Panc1 (cell line): ENCODE measurements around the gene FHIT. TPM values are rescaled to one million over a fixed set of nuclear protein-coding genes. Genes with fewer than 3 reads are reported as not detected.

Experiments used
- ATAC-seq: fragments of 200-7000 bp; cut with Tn5 transposase; 2 replicates; pipeline ENCODE4 v1.9.1; 2020; ENCODE audit warnings: mild to moderate bottlenecking, moderate library complexity
- BruUV-seq: library from RNA; stranded (reverse); fragments of 400-500 nt; replicated peaks from 2 replicates; lab custom pipeline; 2021; lab: Mats Ljungman, UMichigan
- CTCF ChIA-PET: fragments of 300-600 bp; sonication (Branson Sonifier 250); formaldehyde crosslinking; loops from one replicate; lab custom pipeline; 2022; ENCODE audit warnings: antibody characterized with exemption; lab: Charles Lee
- POLR2A ChIA-PET: fragments of 300-600 bp; sonication (Branson Sonifier 250); formaldehyde crosslinking; loops from one replicate; lab custom pipeline; 2022; ENCODE audit warnings: antibody characterized with exemption; lab: Charles Lee
- DNase-seq: peaks from one replicate; pipeline ENCODE4 v3.0.0-alpha.2; 2010; ENCODE audit warnings: low read depth, low spot score
- H3K27ac ChIP-seq: 2 replicates; pipeline ENCODE4 v1.5.1; 2011; ENCODE audit warnings: mild to moderate bottlenecking, low read length, inconsistent platforms
- H3K27me3 ChIP-seq: fragments of 200-500 bp; sonication (Bioruptor generic); 2 replicates; pipeline ENCODE4 v1.6.0; 2014; ENCODE audit warnings: low read length, inconsistent platforms; ENCODE audit not compliant: control insufficient read depth, insufficient read depth
- H3K36me3 ChIP-seq: fragments of 200-500 bp; sonication (Bioruptor generic); 2 replicates; pipeline ENCODE4 v1.5.1; 2014; ENCODE audit warnings: inconsistent platforms, mild to moderate bottlenecking, low read length, moderate library complexity; ENCODE audit not compliant: control insufficient read depth, insufficient read depth
- H3K4me1 ChIP-seq: 2 replicates; pipeline ENCODE4 v1.5.1; 2011; ENCODE audit warnings: inconsistent platforms, mild to moderate bottlenecking, low read length, moderate library complexity; ENCODE audit not compliant: control insufficient read depth, insufficient read depth
- H3K4me3 ChIP-seq, 2 experiments: 2 replicates each; pipeline ENCODE4 v1.5.1; 2011 to 2012; ENCODE audit warnings: low read depth in 2 of 2, low read length in 2 of 2, mild to moderate bottlenecking in 2 of 2, inconsistent platforms in 1 of 2, moderate library complexity in 1 of 2
- H3K9me3 ChIP-seq: fragments of 200-500 bp; sonication (Bioruptor generic); 2 replicates; pipeline ENCODE4 v1.5.1; 2014; ENCODE audit warnings: low read depth, mild to moderate bottlenecking, inconsistent platforms, low read length, moderate library complexity; ENCODE audit not compliant: control insufficient read depth, insufficient read depth
- CTCF ChIP-seq: fragments of 450-650 bp; IDR thresholded peaks from 2 replicates; pipeline ENCODE4 v1.5.1; 2017; ENCODE audit warnings: mild to moderate bottlenecking
- POLR2AphosphoS5 ChIP-seq: IDR thresholded peaks from 2 replicates; pipeline ENCODE4 v1.6.1; 2012; ENCODE audit warnings: mild to moderate bottlenecking, low read depth, low read length, moderate library complexity
- REST ChIP-seq, 2 experiments: IDR thresholded peaks; 2 replicates each; pipeline ENCODE4 v1.6.1; 2011 to 2012; ENCODE audit warnings: low read depth in 2 of 2, control low read depth in 1 of 2, low read length in 1 of 2, mild to moderate bottlenecking in 1 of 2, moderate library complexity in 1 of 2; ENCODE audit not compliant: insufficient read depth in 1 of 2
- SIN3A ChIP-seq: IDR thresholded peaks from 2 replicates; pipeline ENCODE4 v1.6.1; 2012; ENCODE audit warnings: low read depth, mild to moderate bottlenecking, low read length, moderate library complexity, borderline replicate concordance; ENCODE audit not compliant: insufficient read depth
- TCF7L2 ChIP-seq: IDR thresholded peaks from 2 replicates; pipeline ENCODE4 v1.6.1; 2011; ENCODE audit warnings: mild to moderate bottlenecking, low read depth, low read length, inconsistent platforms
- in situ Hi-C: cut with HindIII; loops from 2 replicates; pipeline ENCODE4 v1.10.0; 2016; ENCODE audit warnings: low sequenced_read_pairs, low pct_unique_long_range_greater_than_20kb
- intact Hi-C: fragments of 100-400 bp; cut with micrococcal nuclease; formaldehyde crosslinking; loops from one replicate; pipeline ENCODE4 v1.10.0; 2022; ENCODE audit not compliant: unreplicated experiment
- total RNA-seq: library from RNA; stranded (reverse); gene quantifications from one replicate; pipeline ENCODE4 v1.2.1, GENCODE V29; 2021; ENCODE audit not compliant: unreplicated experiment

Gene FHIT
- total RNA-seq, 1 experiment from 2014 or later: 2.2 TPM

DNA sequence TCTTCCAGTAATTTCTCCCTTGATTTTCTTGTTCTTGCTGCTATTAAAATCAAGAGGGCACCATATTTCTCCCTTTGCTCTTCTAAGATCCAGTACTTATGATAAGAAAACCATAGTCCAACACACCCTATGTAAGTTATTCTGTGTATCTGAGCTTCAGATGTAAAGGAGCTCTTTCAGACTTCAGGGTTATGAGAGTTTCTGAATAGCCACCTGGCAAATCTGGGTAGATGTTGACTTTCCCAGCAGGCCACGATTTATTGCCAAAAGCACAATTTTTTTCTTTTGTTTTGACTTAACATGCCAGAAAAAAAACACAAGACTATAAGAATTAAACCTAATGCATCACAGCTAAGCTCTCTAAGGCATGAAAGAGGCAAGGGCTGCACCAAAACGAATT lies 1045.0 kb downstream of the FHIT start:
- no peaks in the 10 kb centered on the region for H3K4me1 ChIP-seq
- no peaks in the 10 kb centered on the region for H3K36me3 ChIP-seq
- H3K27ac ChIP-seq: no peak overlapping the region
- ChIA-PET POLR2A (no interaction called here), CTCF (no interaction called here)
- H3K4me3 ChIP-seq: no peak overlapping the region
- no peak for DNase-seq
- no TSS peak for BruUV-seq
- in situ Hi-C loops (no loop called here), intact Hi-C loops (no loop called here)
- no peak for ATAC-seq
- TF ChIP-seq POLR2AphosphoS5 (no peak), TCF7L2 (no peak), REST (IDR thresholded peaks at IDR 0.05; ENCODE audit: insufficient read depth in 1 of 2, low read depth in 2 of 2, low read length in 1 of 2) (no peak), CTCF (no peak), SIN3A (no peak)
- no peaks in the 10 kb centered on the region for H3K9me3 ChIP-seq
- H3K27me3 ChIP-seq: no peaks in the 10 kb centered on the region

DNA sequence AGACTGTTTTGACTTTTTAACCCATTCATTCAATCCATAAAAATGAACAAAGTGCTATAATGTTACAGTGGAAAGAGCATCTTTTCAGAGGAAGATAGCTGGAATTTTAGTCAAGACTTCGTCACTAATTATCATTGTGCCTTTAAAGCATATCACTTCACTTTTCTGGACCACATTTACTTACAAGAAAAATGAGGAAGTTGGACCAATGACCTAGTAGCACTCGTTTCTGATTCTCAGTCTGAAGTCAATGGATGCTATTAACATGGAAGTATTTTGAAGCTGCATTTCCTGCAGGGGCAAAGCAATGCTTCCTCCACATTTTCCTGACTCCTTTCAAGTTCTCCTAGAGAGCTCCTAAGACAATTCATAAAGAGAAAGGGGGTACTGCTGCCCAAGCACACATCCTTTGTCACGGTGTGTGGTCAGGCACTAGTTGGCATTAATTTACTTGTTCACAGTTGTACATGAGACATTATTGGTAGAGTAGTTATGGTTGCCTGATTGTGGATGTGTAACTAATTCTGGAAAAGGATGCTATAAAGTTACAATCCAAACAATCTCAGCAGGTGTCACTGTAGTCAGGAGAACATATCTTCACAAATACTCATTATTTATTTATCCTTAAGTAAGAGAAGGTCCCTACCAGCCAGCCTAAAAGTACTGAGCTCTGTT lies 1049.1 kb downstream of the FHIT start:
- intact Hi-C loops (no loop called here), in situ Hi-C loops (no loop called here)
- TF ChIP-seq CTCF: no peak
- TF ChIP-seq SIN3A: no peak
- TF ChIP-seq TCF7L2: no peak
- no peak for TF ChIP-seq POLR2AphosphoS5
- TF ChIP-seq REST (IDR thresholded peaks at IDR 0.05; ENCODE audit: insufficient read depth in 1 of 2, low read depth in 2 of 2, low read length in 1 of 2): no peak
- no peaks in the 10 kb centered on the region for H3K9me3 ChIP-seq
- BruUV-seq: no TSS peak
- no peaks in the 10 kb centered on the region for H3K4me1 ChIP-seq
- no peak for DNase-seq
- POLR2A ChIA-PET: no interaction called here
- no peaks in the 10 kb centered on the region for H3K36me3 ChIP-seq
- no peak for ATAC-seq
- H3K4me3 ChIP-seq: no peak overlapping the region
- H3K27ac ChIP-seq: no peak overlapping the region
- CTCF ChIA-PET: no interaction called here
- H3K27me3 ChIP-seq: no peaks in the 10 kb centered on the region
